ENCODE results near the gene RASSF5. TPM values are rescaled to one million over a fixed set of nuclear protein-coding genes. Genes with fewer than 3 reads are reported as not detected.

RASSF5 gene
- total and polyA plus RNA-seq, 4 donors = 4.8 to 10.0 (median 5.5) TPM

DNA sequence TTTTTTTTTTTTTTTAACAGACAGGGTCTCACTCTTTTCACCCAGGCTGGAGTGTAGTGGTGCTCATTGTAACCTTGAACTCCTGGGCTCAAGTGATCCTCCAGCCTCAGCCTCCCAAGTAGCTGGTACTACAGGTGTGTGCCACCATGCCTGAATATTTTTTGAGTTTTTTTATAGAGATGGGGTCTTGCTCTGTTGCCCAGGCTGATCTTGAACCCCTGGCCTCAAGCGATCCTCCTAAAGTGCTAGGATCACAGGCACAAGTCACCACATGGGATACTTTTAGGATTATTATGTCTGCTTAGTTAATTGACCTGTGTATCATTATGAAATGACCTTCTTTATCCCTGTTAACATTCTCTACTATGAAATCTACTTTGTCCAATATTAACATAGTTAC is 38.0 kb downstream of the RASSF5 start:
- Histone ChIP-seq H3K36me3 (ENCODE audit: control insufficient read depth in 4 of 4, insufficient read depth in 3 of 4, low read depth in 1 of 4, low read length in 3 of 4) (no peaks in the 10 kb centered on the region), H3K4me3 (ENCODE audit: low read depth in 1 of 3, low read length in 3 of 3) (no peak overlapping the region), H3K9ac (ENCODE audit: low read depth in 1 of 2, low read length in 2 of 2) (no peak overlapping the region), H3K4me1 (ENCODE audit: control insufficient read depth in 4 of 4, insufficient read depth in 4 of 4, low read length in 3 of 4) (peaks cover 2 to 45% (median 32%) of the 10 kb centered on the region in 4 donors), H3K9me3 (ENCODE audit: control insufficient read depth in 4 of 4, low read length in 3 of 4) (no peaks in the 10 kb centered on the region), H3K27ac (ENCODE audit: low read depth in 1 of 2, low read length in 2 of 2) (no peak overlapping the region), H3K27me3 (ENCODE audit: control insufficient read depth in 4 of 4, insufficient read depth in 4 of 4, low read length in 3 of 4) (no peaks in the 10 kb centered on the region)
- 99% methylated on average over 1 of the region's 1 CpG for WGBS
- DNase-seq (ENCODE audit: low spot score) = no peak
- no peak for TF ChIP-seq SP1 (IDR thresholded peaks at IDR 0.05)
- TF ChIP-seq, protein P1, sequence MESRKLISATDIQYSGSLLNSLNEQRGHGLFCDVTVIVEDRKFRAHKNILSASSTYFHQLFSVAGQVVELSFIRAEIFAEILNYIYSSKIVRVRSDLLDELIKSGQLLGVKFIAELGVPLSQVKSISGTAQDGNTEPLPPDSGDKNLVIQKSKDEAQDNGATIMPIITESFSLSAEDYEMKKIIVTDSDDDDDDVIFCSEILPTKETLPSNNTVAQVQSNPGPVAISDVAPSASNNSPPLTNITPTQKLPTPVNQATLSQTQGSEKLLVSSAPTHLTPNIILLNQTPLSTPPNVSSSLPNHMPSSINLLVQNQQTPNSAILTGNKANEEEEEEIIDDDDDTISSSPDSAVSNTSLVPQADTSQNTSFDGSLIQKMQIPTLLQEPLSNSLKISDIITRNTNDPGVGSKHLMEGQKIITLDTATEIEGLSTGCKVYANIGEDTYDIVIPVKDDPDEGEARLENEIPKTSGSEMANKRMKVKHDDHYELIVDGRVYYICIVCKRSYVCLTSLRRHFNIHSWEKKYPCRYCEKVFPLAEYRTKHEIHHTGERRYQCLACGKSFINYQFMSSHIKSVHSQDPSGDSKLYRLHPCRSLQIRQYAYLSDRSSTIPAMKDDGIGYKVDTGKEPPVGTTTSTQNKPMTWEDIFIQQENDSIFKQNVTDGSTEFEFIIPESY (IDR thresholded peaks at IDR 0.05) = no peak
- no peak for TF ChIP-seq ATF3 (IDR thresholded peaks at IDR 0.05)
- TF ChIP-seq RAD21 (IDR thresholded peaks at IDR 0.05) = no peak
- no peak for TF ChIP-seq JUND (IDR thresholded peaks at IDR 0.05)
- TF ChIP-seq, protein P2, sequence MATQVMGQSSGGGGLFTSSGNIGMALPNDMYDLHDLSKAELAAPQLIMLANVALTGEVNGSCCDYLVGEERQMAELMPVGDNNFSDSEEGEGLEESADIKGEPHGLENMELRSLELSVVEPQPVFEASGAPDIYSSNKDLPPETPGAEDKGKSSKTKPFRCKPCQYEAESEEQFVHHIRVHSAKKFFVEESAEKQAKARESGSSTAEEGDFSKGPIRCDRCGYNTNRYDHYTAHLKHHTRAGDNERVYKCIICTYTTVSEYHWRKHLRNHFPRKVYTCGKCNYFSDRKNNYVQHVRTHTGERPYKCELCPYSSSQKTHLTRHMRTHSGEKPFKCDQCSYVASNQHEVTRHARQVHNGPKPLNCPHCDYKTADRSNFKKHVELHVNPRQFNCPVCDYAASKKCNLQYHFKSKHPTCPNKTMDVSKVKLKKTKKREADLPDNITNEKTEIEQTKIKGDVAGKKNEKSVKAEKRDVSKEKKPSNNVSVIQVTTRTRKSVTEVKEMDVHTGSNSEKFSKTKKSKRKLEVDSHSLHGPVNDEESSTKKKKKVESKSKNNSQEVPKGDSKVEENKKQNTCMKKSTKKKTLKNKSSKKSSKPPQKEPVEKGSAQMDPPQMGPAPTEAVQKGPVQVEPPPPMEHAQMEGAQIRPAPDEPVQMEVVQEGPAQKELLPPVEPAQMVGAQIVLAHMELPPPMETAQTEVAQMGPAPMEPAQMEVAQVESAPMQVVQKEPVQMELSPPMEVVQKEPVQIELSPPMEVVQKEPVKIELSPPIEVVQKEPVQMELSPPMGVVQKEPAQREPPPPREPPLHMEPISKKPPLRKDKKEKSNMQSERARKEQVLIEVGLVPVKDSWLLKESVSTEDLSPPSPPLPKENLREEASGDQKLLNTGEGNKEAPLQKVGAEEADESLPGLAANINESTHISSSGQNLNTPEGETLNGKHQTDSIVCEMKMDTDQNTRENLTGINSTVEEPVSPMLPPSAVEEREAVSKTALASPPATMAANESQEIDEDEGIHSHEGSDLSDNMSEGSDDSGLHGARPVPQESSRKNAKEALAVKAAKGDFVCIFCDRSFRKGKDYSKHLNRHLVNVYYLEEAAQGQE (IDR thresholded peaks at IDR 0.05) = no peak
- no peak for TF ChIP-seq YY1 (IDR thresholded peaks at IDR 0.05)
- TF ChIP-seq HNF4G (IDR thresholded peaks at IDR 0.05) = no peak
- no peak for TF ChIP-seq FOXA1 (IDR thresholded peaks at IDR 0.05)
- TF ChIP-seq GABPA (IDR thresholded peaks at IDR 0.05 in 1 of 2, conservative IDR thresholded peaks at IDR 0.05 in 1 of 2) = no peak

- DNase-seq (ENCODE audit: low spot score) = no peak
- Histone ChIP-seq H3K27ac (ENCODE audit: low read depth in 1 of 2, low read length in 2 of 2) (no peak overlapping the region), H3K9ac (ENCODE audit: low read depth in 1 of 2, low read length in 2 of 2) (no peak overlapping the region), H3K36me3 (ENCODE audit: control insufficient read depth in 4 of 4, insufficient read depth in 3 of 4, low read depth in 1 of 4, low read length in 3 of 4) (no peaks in the 10 kb centered on the region), H3K27me3 (ENCODE audit: control insufficient read depth in 4 of 4, insufficient read depth in 4 of 4, low read length in 3 of 4) (no peaks in the 10 kb centered on the region), H3K9me3 (ENCODE audit: control insufficient read depth in 4 of 4, low read length in 3 of 4) (no peaks in the 10 kb centered on the region), H3K4me3 (ENCODE audit: low read depth in 1 of 3, low read length in 3 of 3) (no peak overlapping the region), H3K4me1 (ENCODE audit: control insufficient read depth in 4 of 4, insufficient read depth in 4 of 4, low read length in 3 of 4) (peaks cover 0 to 28% (median 21%) of the 10 kb centered on the region in 4 donors)
- 96% methylated on average over 7 of the region's 7 CpGs for WGBS
- TF ChIP-seq RXRA (IDR thresholded peaks at IDR 0.05) (no peak), YY1 (IDR thresholded peaks at IDR 0.05) (no peak), SP1 (IDR thresholded peaks at IDR 0.05) (no peak), TAF1 (conservative IDR thresholded peaks at IDR 0.05) (no peak), HNF4A (conservative IDR thresholded peaks at IDR 0.05) (no peak), JUND (IDR thresholded peaks at IDR 0.05) (no peak), FOXA2 (IDR thresholded peaks at IDR 0.05) (no peak), ATF3 (IDR thresholded peaks at IDR 0.05) (no peak), EGR1 (IDR thresholded peaks at IDR 0.05; ENCODE audit: low read depth in 2 of 2) (no peak), MAX (IDR thresholded peaks at IDR 0.05) (no peak), FOXA1 (IDR thresholded peaks at IDR 0.05) (no peak), GABPA (IDR thresholded peaks at IDR 0.05 in 1 of 2, conservative IDR thresholded peaks at IDR 0.05 in 1 of 2) (no peak), HNF4G (IDR thresholded peaks at IDR 0.05) (no peak), RAD21 (IDR thresholded peaks at IDR 0.05) (no peak), NR2F2 (IDR thresholded peaks at IDR 0.05) (no peak)
- TF ChIP-seq, protein P1 (IDR thresholded peaks at IDR 0.05) = no peak
- TF ChIP-seq, protein P2 (IDR thresholded peaks at IDR 0.05) = no peak
- TF ChIP-seq, protein P3, sequence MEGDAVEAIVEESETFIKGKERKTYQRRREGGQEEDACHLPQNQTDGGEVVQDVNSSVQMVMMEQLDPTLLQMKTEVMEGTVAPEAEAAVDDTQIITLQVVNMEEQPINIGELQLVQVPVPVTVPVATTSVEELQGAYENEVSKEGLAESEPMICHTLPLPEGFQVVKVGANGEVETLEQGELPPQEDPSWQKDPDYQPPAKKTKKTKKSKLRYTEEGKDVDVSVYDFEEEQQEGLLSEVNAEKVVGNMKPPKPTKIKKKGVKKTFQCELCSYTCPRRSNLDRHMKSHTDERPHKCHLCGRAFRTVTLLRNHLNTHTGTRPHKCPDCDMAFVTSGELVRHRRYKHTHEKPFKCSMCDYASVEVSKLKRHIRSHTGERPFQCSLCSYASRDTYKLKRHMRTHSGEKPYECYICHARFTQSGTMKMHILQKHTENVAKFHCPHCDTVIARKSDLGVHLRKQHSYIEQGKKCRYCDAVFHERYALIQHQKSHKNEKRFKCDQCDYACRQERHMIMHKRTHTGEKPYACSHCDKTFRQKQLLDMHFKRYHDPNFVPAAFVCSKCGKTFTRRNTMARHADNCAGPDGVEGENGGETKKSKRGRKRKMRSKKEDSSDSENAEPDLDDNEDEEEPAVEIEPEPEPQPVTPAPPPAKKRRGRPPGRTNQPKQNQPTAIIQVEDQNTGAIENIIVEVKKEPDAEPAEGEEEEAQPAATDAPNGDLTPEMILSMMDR (IDR thresholded peaks at IDR 0.05; ENCODE audit: low read depth, low read length, missing input control) = no peak
Measured at GRCh38 chr1:206547104-206547503, 39.8 kb downstream of the RASSF5 start.
